Endothelial cell of umbilical vein (primary cell): Measurements from ENCODE around the gene TROAP. TPM values are rescaled to one million over a fixed set of nuclear protein-coding genes. Genes with fewer than 3 reads are reported as not detected.
"Not testable (repeated sequence)": the region's sequence is repeated elsewhere in the genome, so short reads cannot be mapped to it uniquely, and the experiment has no call there.

Source experiments
- BruUV-seq: library from RNA; stranded (reverse); fragments of 400-500 nt; replicated peaks from 2 replicates; lab custom pipeline; 2021; lab: Mats Ljungman, UMichigan
- CTCF ChIA-PET: fragments of 300-600, 350-600 bp; sonication (Branson Sonifier 250); formaldehyde crosslinking; loops from one replicate; lab custom pipeline; 2021; ENCODE audit warnings: antibody characterized with exemption, inconsistent platforms; lab: Charles Lee
- POLR2A ChIA-PET: fragments of 300-600, 350-600 bp; sonication (Branson Sonifier 250); formaldehyde crosslinking; loops from one replicate; lab custom pipeline; 2021; ENCODE audit warnings: antibody characterized with exemption, inconsistent platforms; lab: Charles Lee
- DNase-seq: peaks from one replicate; pipeline ENCODE4 v3.0.0-alpha.2; 2011; ENCODE audit warnings: low read depth, low spot score
- FAIRE-seq: peaks from 2 replicates; lab custom pipeline; 2011; peaks lifted over from hg19 to GRCh38; lab: Jason Lieb, UNC
- H2AFZ ChIP-seq: 2 replicates; pipeline ENCODE4 v1.6.0; 2012; ENCODE audit warnings: low read depth, low read length, control low read depth, inconsistent platforms
- H3K27ac ChIP-seq: 2 replicates; pipeline ENCODE4 v1.5.1; 2011; ENCODE audit warnings: low read depth, mild to moderate bottlenecking, control low read depth, low read length, moderate library complexity; ENCODE audit not compliant: insufficient read depth
- H3K27me3 ChIP-seq, 2 experiments: 2 replicates each; pipeline versions ENCODE4 v1.6.0 to v1.6.1; 2011; ENCODE audit warnings: low read length in 2 of 2, mixed read lengths in 1 of 2; ENCODE audit not compliant: control insufficient read depth in 2 of 2, insufficient read depth in 2 of 2
- H3K36me3 ChIP-seq, 2 experiments: 2 replicates in 1 of 2; 3 replicates in 1 of 2; pipeline ENCODE4 v1.5.1; 2011; ENCODE audit warnings: low read length in 2 of 2, mild to moderate bottlenecking in 1 of 2, moderate library complexity in 1 of 2; ENCODE audit not compliant: control insufficient read depth in 2 of 2, insufficient read depth in 2 of 2; ENCODE audit errors: extremely low read depth in 1 of 2
- H3K4me1 ChIP-seq: 3 replicates; pipeline ENCODE4 v1.5.1; 2011; ENCODE audit warnings: mild to moderate bottlenecking, low read length; ENCODE audit not compliant: control insufficient read depth, insufficient read depth; ENCODE audit errors: extremely low read depth
- H3K4me2 ChIP-seq: 2 replicates; pipeline ENCODE4 v1.6.1; 2011; ENCODE audit warnings: low read length, control low read depth, mixed read lengths; ENCODE audit not compliant: insufficient read depth
- H3K4me3 ChIP-seq, 3 experiments: fragments of 200-600 bp in 1 of 3; sonication (generic), shearing (Covaris generic) in 1 of 3; replicated peaks in 1 of 3; 2 replicates each; pipeline ENCODE4 v1.5.1; 2011 to 2016; ENCODE audit warnings: control low read depth in 3 of 3, low read length in 3 of 3, mild to moderate bottlenecking in 2 of 3, inconsistent platforms in 1 of 3, low read depth in 1 of 3, moderate library complexity in 1 of 3; ENCODE audit not compliant: insufficient read depth in 1 of 3
- H3K79me2 ChIP-seq: 2 replicates; pipeline ENCODE4 v1.6.0; 2012; ENCODE audit warnings: low read length, inconsistent platforms; ENCODE audit not compliant: control insufficient read depth, insufficient read depth
- H3K9ac ChIP-seq: replicated peaks from 2 replicates; pipeline ENCODE3; 2011; ENCODE audit warnings: low read length, control low read depth; ENCODE audit not compliant: insufficient read depth; ENCODE audit errors: extremely low read depth
- H3K9me1 ChIP-seq: replicated peaks from 3 replicates; pipeline ENCODE4 v1.6.0; 2011; ENCODE audit warnings: mild to moderate bottlenecking, low read length; ENCODE audit not compliant: control insufficient read depth, insufficient read depth; ENCODE audit errors: extremely low read depth
- H3K9me3 ChIP-seq: replicated peaks from 2 replicates; pipeline ENCODE4 v1.5.1; 2012; ENCODE audit warnings: low read length, inconsistent platforms; ENCODE audit not compliant: control insufficient read depth, insufficient read depth
- H4K20me1 ChIP-seq: replicated peaks from 2 replicates; pipeline ENCODE3; 2011; ENCODE audit warnings: mild to moderate bottlenecking, low read length; ENCODE audit not compliant: control insufficient read depth, insufficient read depth; ENCODE audit errors: extremely low read depth
- CTCF ChIP-seq, 2 donors: IDR thresholded peaks; 1 replicate in 1 of 2; 2 replicates in 1 of 2; pipeline ENCODE4 v1.5.1; 2011; ENCODE audit warnings: low read length in 2 of 2, mild to moderate bottlenecking in 2 of 2, moderate library complexity in 2 of 2, control low read depth in 1 of 2, inconsistent platforms in 1 of 2, low read depth in 1 of 2; ENCODE audit not compliant: insufficient read depth in 1 of 2; ENCODE audit errors: extremely low read depth in 1 of 2
- EZH2 ChIP-seq: IDR thresholded peaks from 2 replicates; pipeline ENCODE4 v1.6.1; 2012; ENCODE audit warnings: borderline replicate concordance, low read depth, mild to moderate bottlenecking, moderate library complexity, low read length, inconsistent platforms; ENCODE audit not compliant: severe bottlenecking
- FOS ChIP-seq: IDR thresholded peaks from 2 replicates; pipeline ENCODE4 v1.6.1; 2011; ENCODE audit warnings: mild to moderate bottlenecking, low read length, moderate library complexity, borderline replicate concordance; ENCODE audit not compliant: insufficient read depth
- GATA2 ChIP-seq: IDR thresholded peaks from 2 replicates; pipeline ENCODE4 v1.7.0; 2011; ENCODE audit warnings: low read depth, mild to moderate bottlenecking, moderate library complexity, mixed read lengths, low read length; ENCODE audit not compliant: insufficient read length, insufficient read depth
- JUN ChIP-seq: IDR thresholded peaks from 2 replicates; pipeline ENCODE4 v1.6.1; 2011; ENCODE audit warnings: borderline replicate concordance, low read depth; ENCODE audit not compliant: insufficient read length, insufficient read depth
- MAX ChIP-seq: IDR thresholded peaks from 2 replicates; pipeline ENCODE4 v1.6.1; 2011; ENCODE audit not compliant: insufficient read depth, insufficient read length
- MYC ChIP-seq: IDR thresholded peaks from one replicate; pipeline ENCODE4 v1.6.1; 2011; ENCODE audit warnings: mild to moderate bottlenecking, low read depth, low read length
- POLR2A ChIP-seq: IDR thresholded peaks from 2 replicates; pipeline ENCODE4 v1.6.1; 2012; ENCODE audit warnings: low read depth, mild to moderate bottlenecking, control low read depth, low read length
- POLR2AphosphoS5 ChIP-seq: IDR thresholded peaks from 2 replicates; pipeline ENCODE4 v1.6.1; 2012; ENCODE audit warnings: low read depth, mild to moderate bottlenecking, control low read depth, low read length, moderate library complexity; ENCODE audit not compliant: insufficient read depth
- dilution Hi-C: fragments of 300-500 bp; cut with MboI; formaldehyde crosslinking; loops from one replicate; pipeline ENCODE4 v1.15.0; 2019; ENCODE audit warnings: low sequenced_read_pairs; ENCODE audit not compliant: extremely low pct_ligation_motif_present
- intact Hi-C: fragments of 100-400 bp; cut with micrococcal nuclease; formaldehyde crosslinking; loops from one replicate; pipeline ENCODE4 v1.10.0; 2022
- polyA plus RNA-seq, 4 experiments: library from polyadenylated mRNA; depleted of rRNA in 3 of 4; stranded (reverse) in 3 of 4; unstranded in 1 of 4; fragments of >200 nt; gene quantifications; 2 replicates each; pipeline versions ENCODE4 v1.2.1 to v1.2.3, GENCODE V29; 2011 to 2012; ENCODE audit warnings: missing spikeins in 1 of 4
- total RNA-seq: library from RNA; stranded (reverse); gene quantifications from 2 replicates; pipeline ENCODE4 v1.2.3, GENCODE V29; 2021

TROAP gene
- total and polyA plus RNA-seq, 2 donors (not counting 3 experiments of a cell fraction or from before 2014, with no cell fraction given) = 31.7 to 68.6 TPM

- CTCF ChIA-PET = interaction anchor here (1.0 to 2.5 kb wide), 6 partner anchors 8 to 76 kb away, joined by 3 to 9 read pairs (median 4); partner anchors contain the start of gene TROAP
- H3K9me3 ChIP-seq, H3K9me1 ChIP-seq, H4K20me1 ChIP-seq, H3K36me3 ChIP-seq, POLR2A ChIA-PET, H3K9ac ChIP-seq, H3K4me1 ChIP-seq, H3K79me2 ChIP-seq, H3K4me2 ChIP-seq, BruUV-seq, H3K4me3 ChIP-seq, FAIRE-seq, DNase-seq, H3K27me3 ChIP-seq, H2AFZ ChIP-seq, dilution Hi-C loops, H3K27ac ChIP-seq: not testable (repeated sequence)
- intact Hi-C loops = loop anchor here (10.0 kb wide), 1 partner anchor 234 kb away; no protein-coding TSS in a partner anchor
These were observed 42.5 kb upstream of the TROAP start for GRCh38 chr12:49280545-49280944.

GRCh38 chr12:49282302-49282701 is 40.8 kb upstream of the TROAP start:
- Histone ChIP-seq H4K20me1 (no peaks in the 10 kb centered on the region), H3K79me2 (no peaks in the 10 kb centered on the region), H3K36me3 (no peaks in the 10 kb centered on the region), H3K9ac (no peak overlapping the region), H3K4me1 (no peaks in the 10 kb centered on the region), H3K9me1 (no peaks in the 10 kb centered on the region), H2AFZ (no peak overlapping the region), H3K9me3 (no peaks in the 10 kb centered on the region), H3K27me3 (peaks cover 0 to 5% of the 10 kb centered on the region in 2 experiments), H3K4me2 (no peak overlapping the region), H3K4me3 (no peak overlapping the region), H3K27ac (no peak overlapping the region)
- FAIRE-seq (no peak), DNase-seq (no peak)
- intact Hi-C loops (loop anchor here (10.0 kb wide), 1 partner anchor 232 kb away; no protein-coding TSS in a partner anchor), dilution Hi-C loops (no loop called here)
- BruUV-seq = no TSS peak
- ChIA-PET POLR2A (interaction anchor here (0.7 kb wide), 1 partner anchor 9 kb away, joined by 3 read pairs; no protein-coding TSS in a partner anchor), CTCF (interaction anchor here (1.4 kb wide), 1 partner anchor 49 kb away, joined by 3 read pairs; no protein-coding TSS in a partner anchor)
- no peak for TF ChIP-seq EZH2
- TF ChIP-seq POLR2A = no peak
- TF ChIP-seq JUN = no peak
- no peak for TF ChIP-seq FOS
- TF ChIP-seq GATA2 = no peak
- no peak for TF ChIP-seq MYC
- TF ChIP-seq MAX = no peak
- no peak for TF ChIP-seq POLR2AphosphoS5
- TF ChIP-seq CTCF (IDR thresholded peaks at IDR 0.05; ENCODE audit: extremely low read depth in 1 of 2, insufficient read depth in 1 of 2, low read depth in 1 of 2, low read length in 2 of 2) = no peak
